Measurements from ENCODE around the gene MYL3.

The MYL3 gene

DNA sequence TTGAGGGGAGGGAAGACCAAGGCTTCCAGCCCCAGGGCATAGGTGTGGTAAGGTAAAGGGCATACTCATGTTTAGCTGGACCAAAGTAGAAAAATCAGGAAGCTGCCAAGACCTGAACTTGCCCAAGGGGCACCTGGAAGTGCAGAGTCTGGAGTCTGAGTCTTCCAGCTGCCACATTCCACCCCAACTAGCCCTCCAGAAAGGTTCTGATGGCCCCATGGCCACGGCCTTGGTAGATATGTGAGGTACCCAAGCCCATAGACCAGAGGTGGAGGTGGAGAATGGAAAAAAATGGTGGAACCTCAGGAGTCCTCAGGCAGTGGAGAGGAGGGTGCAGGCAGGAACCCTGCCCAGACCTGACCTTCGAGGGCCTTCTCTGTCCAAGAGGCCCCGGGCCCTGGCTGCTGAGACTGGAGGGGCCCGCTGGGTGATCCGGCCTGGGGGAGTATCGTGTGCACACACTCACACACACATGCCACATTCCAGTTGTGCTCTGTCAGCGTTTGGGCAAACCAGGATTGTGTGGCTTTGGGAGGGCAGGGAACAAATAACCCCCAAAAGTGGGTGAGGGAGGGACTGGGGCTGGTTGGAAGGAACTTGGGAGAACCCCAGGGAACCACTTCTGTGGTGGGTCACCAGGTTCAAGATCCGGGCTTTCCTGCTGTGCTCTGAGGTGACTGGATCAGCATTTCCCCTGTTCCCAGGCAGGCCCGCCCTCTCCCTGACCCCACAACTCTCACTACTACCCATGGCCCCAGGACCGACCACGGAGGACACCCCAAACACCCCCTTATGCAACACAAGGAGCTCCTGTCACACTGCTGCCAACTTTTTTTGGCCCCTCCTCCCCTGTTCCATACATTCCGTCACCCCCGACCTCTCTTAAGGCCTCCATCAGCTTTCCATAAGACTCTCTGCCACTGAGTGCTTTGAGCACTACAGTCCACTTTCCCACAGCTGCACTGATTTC, 11.6 kb downstream of the MYL3 start:
- no peak for DNase-seq (ENCODE audit: low read depth, low spot score)

DNA sequence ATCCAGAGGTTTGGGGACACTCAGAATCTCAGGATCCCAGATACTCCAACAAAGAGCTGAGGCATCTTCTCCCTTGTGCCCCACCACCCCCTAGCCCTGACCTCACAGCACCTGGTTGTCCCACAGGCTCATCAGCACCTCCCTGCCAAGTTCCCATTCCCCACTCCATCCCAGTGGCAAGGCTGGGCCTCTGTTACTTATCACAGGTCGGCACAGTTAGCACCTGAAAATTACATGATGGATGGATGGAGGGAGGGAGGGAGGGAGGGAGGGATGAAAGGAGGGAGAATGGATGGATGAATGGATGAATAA, 12.8 kb downstream of the MYL3 start:
- no peak for DNase-seq (ENCODE audit: low read depth, low spot score)

DNA sequence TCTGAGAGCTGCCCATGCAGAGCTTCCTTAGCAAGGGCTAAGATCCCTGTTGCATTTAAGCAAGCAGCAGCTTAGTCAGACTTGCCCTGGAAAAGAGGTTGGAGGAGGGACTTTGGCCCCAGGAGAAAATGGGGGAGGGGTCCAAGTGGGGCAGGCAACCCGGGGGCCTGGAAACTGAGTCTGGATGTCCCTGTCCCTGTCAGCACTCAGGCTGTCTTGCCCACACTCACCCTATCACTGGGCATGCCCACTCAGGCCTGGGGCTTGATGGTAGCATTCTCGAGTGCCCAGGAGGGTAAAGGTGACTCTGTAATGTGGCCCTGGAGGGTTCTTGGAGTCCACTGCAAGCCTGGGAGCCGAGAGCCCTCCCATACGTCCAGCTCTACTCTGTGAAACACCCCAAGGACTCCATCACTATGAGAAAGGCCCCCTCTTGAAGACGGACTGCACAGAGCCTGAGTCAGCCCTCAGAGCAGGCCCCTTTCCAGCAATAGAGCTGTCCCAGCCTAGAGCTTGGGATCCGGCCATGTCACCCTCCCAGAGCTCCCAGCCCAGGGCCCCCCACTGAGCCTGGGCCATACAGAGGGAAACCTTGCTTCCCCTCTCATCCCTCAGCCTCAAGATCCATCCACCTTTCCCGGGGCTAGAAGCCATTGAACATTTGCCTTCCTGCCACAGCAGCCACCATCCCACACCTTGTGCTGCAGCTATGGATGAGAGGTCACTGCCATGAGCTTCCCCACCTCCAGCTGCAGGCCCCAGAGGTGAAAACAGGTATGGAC, 13.4 kb downstream of the MYL3 start:
- no peak for DNase-seq (ENCODE audit: low read depth, low spot score)

DNA sequence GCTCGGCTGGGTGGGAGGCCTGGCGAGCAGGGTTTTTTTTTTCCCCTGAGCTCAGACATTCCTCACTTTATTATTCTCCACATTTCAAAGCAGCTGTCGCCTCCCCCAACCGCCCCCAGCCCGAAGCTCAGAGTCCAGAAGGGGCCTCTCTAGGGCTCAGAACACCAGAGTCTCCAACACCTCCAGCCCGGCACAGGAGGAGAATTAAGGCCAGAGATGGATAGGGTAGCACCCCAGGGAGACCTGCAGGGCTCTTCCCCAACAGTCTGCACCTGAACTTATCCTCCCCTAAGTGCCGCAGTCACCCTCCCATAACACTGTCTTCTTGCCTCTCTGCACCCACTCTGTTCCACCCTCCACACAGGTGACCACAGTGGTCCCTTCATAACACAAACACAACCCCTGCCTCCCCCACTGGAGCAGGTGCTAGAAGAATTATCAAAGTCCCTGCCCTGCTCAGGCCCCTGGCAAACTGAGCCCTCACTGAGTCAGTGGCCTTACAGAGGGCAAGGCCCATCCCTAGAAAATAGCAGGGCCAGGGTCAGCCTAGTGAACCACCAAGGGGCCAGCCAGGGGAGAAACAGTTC, 14.1 kb downstream of the MYL3 start:
- no peak for DNase-seq (ENCODE audit: low read depth, low spot score)

DNA sequence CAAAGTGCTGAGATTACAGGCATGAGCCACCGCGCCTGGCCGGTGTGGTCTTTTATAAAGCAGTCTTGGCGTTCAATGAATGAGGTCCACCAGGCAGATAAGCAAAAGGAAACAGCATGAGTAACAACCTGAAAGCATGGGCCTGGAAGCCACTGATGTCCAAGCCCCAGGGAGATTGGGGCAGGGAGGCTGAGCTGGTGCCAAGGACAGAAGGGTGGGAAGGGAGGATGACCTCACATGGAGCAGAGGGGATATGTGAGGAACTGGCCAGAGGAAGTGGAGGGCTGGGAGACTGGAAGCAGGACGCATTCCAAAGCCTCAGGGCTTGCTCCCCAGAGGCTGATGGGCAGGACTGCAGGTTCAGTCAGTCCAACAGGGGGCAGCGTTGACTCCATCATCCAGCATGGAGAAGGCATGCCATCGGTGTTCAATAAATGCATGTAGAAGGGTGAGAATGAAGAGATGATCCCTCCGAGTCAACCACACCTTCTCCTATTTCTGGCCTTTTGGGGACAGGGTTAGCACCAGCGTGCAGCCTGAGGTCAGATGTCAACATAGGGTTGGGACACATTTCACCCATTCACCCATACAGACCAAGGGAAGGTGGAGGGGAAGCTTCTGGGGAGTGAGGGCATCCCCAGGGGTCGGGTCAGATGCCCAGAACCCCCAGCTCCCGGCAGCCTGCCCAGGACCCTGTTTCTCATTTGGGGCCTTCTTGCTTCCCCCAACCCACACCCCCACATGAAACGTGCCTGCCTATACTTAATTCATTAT, 14.8 kb downstream of the MYL3 start:
- no peak for DNase-seq (ENCODE audit: low read depth, low spot score)

DNA sequence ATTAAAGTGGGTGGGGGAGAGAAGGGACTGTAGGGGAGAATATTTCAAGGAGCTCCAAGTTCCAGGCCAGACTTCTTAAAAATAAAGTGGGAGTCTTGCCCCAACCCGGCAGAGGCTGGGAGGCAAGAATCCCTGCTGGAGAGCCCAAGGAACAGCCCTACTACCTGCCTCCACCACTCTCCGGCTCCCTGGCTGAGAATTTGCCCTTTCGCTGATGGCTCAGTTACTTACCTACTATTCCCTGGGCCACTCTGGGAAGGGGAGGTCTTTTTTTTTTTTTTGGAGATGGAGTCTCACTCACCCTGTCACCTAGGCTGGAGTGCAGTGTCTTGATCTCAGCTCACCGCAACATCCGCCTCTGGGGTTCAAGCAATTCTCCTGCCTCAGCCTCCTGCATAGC, 15.5 kb downstream of the MYL3 start:
- DNase-seq (ENCODE audit: low read depth, low spot score): no peak

DNA sequence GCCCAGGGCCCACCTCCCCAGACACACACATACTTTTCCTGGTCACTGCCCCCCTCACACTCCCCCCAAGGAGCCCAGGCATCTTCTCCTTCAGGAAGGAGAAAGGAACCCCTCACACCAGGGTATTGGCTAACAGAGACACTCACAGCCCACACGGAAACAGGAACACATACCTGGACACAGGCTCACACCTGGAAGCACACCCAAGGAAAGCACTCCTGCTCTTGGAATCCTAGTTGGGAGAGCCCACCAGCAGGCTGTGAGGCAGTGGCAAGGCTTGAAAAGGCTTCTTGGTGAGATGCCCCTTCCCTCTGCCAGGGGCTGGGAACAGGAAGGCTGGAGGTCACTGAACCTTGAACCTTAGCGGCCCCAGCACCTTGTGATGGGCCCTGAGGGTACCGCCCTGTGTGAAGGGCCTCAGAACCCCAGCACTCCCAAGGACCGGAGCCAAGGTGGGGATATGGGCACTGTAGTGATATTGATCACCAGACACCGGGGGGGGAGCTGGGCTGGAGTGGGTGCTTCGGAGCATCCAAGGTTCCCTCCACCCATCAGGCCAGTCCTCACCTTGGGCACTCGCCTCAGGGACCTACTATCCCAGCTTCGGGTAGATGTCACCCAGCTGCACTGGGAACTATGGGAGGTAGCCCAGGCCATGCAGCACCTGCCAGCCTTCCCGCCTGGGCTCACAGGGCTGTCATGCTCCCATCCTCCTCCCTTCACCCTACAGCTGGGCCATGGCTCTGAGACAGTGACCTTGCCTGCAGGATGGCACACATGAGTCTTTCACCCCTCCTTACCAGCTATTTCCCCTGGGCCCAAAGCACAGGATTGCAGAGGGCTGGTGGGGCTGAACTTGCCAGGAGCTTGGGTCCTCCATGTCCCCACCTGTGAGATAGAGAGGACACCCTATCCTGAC, 16.4 kb downstream of the MYL3 start:
- no peak for DNase-seq (ENCODE audit: low read depth, low spot score)

DNA sequence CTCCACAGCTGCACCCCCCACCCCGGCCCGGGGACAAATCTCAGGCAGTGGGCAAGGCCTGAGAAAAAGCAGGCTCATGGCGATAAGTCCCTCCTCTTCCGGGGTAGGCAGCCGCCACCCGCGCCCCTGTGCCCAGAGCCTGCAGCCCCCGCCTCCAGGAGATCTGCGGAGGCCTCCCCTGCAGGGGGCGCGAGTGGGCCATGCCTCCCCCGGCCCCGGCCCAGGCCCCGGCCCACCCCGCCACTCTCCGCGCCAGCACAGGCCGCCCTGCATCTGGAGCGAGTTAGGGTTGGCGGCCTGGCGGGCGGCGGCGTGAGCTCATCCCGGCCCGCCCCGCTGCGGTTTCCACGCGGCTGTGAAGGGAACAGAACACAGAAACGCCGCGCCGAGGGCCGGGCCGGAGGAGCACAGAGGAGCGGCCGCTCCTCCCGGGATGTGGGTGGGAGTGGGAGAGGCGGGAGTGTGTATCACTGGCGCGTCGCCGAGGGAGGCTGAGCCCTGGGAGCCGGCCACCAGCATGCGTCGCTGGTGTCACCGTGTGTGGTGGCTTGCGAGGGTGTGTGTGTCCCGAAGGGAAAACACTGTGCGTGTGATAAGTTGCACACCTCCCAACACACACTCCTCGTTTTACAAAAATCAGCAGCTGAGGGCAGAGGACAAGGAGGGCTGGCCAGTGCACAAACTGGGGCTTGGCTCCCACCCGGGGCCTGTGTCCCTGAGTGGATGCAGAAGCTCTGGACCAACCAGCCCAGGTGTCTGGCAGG, 17.2 kb downstream of the MYL3 start:
- peak; percentile 50 for DNase-seq (ENCODE audit: low read depth, low spot score)

DNA sequence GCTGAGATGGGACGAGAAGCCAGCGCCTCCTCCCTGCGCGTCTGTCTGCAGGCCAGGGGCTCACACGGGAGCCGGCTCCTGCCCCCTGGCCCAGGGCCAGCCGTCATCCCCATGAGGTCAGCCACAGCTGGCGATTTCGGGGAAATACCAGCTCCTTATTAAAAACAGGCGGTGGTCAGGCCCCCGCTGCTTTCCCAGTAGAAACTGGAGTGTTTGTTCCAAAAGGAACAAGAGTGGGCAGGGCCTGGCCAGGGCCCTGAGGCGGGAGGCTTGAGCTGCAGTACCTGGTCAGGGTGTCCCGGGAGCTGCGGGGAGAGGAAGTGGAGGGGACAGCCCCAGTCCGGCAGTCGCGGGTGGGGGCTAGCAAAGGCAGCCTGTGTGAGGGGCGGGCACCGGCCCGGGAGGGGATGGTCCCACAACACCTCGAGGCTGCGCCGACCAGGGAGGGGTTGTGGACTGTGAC, 17.8 kb downstream of the MYL3 start:
- no peak for DNase-seq (ENCODE audit: low read depth, low spot score)

DNA sequence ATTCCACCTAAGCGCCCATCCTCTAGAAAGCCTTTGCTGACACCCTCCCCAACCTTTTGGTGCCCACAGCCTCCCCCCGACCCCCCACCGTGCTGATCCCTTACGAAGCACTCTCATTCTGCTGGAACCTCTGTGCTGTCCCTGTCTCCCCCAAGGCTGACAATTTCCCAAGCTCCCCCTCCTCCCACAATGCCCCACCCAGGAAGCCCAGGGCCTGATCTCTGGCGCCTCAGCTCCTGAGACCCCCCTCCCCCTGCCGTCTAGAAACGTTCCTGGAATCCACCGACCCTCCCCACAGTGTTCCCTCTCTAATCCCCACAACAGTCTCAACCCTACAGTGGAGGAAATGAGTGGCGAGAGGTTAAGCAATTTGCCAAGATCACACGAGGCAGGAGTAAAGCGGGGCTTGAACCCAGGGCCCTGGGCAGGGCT, 18.3 kb downstream of the MYL3 start:
- no peak for DNase-seq (ENCODE audit: low read depth, low spot score)

DNA sequence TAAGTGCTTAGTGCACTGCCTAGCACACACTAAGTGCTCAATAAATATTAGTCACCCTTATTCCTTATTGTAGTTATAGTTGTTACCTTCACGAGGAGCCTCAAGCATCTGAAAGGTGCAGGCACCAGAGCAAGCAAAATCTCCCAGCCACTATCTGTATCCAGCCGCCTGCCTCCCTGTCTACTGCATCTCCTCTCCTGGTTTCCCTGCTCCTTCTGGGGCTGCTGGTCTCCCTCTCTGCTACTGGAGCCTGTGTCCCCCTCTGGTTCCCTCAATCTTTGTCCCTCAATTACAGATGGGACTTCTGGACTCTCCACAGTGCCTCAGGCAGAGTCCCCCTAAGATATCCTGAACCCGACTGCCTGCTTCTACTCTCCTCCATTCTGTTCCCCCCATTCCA, 18.8 kb downstream of the MYL3 start:
- no peak for DNase-seq (ENCODE audit: low read depth, low spot score)

DNA sequence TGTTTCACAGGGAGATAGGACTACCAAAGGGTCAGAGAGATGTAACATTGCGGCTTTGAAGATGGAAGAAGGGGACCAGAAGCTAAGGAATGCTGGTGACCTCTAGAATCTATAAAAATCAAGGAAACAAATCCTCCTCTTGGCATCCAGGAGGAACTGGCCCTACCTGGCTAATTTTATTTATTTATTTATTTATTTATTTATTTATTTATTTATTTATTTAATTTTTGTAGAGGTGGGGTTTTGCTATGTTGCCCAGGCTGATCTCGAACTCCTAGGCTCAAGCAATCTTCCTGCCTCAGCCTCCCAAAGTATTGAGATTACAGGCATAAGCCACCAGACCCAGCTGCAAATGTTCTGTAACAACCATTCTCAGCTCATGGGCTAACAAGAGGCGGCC, 19.7 kb downstream of the MYL3 start:
- DNase-seq (ENCODE audit: low read depth, low spot score): no peak

DNA sequence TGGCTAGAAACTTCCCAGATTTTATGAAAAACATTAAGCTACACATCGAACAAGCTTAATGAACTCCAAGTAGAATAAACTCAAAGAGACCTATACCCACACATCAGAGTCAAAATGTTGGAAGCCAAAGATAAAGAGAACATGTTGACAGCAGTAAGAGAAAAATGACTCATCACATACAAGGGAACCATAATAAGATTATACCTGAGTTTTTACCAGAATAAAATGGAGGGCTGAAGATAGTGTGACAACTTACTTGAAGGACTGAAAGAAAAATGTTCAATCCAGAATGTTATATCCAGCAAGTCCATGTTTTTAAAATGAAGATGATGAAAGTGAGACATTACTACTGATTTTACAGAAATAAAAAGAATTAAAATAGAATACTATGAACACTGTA, 22.8 kb downstream of the MYL3 start:
- DNase-seq (ENCODE audit: low read depth, low spot score): no peak

DNA sequence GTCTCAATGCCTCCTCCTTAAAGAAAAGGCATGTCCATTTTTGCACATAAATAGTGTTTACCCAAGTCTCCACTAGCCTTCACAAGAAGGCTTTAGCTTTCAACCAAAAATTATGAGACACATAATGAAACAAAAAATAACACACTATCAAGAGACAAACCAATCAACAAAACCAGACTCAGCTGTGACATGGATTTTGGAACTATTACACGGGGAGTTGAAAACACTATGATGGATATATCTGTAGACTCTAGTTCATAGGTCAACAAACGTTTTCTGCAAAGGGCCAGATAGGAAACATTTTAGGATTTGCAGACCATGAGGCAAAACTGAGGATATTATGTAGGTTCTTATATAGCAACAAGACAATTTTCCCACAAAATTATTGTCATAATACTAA, 24.9 kb downstream of the MYL3 start:
- DNase-seq (ENCODE audit: low read depth, low spot score): no peak

DNA sequence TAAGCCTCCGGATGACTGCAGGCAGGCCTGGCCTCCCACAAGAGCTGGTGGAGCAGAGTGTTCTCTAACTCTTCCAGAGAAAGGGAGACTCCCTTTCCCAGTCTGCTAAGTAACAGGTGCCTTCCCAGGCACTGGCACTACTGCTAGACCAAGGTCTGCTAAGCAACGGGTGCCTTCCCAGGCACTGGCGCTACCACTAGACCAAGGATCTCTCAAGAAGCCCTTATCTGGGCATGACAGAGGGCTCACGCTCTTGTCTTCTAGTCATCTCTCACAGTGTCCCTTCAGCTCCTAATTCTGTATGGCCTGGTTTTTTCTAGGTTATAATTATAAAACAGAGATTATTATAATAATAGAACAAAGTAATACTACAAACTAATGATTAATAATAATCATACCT, 27.8 kb downstream of the MYL3 start:
- DNase-seq (ENCODE audit: low read depth, low spot score): no peak

DNA sequence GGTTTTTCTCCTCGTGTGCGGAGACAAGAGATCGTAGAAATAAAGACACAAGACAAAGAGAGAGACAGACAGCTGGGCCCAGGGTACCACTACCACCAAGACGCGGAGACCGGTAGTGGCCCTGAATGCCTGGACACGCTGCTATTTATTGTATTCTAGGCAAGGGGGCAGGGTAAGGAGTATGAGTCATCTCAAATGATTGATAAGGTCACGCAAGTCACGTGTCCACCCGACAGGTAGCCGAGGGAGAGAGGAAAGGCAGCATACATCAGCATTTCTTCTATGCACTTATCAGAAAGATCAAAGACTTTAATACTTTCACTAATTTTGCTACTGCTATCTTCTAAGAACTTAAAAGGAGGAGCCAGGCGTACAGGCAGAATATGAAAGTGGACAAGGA, 28.2 kb downstream of the MYL3 start:
- DNase-seq (ENCODE audit: low read depth, low spot score): no peak

DNA sequence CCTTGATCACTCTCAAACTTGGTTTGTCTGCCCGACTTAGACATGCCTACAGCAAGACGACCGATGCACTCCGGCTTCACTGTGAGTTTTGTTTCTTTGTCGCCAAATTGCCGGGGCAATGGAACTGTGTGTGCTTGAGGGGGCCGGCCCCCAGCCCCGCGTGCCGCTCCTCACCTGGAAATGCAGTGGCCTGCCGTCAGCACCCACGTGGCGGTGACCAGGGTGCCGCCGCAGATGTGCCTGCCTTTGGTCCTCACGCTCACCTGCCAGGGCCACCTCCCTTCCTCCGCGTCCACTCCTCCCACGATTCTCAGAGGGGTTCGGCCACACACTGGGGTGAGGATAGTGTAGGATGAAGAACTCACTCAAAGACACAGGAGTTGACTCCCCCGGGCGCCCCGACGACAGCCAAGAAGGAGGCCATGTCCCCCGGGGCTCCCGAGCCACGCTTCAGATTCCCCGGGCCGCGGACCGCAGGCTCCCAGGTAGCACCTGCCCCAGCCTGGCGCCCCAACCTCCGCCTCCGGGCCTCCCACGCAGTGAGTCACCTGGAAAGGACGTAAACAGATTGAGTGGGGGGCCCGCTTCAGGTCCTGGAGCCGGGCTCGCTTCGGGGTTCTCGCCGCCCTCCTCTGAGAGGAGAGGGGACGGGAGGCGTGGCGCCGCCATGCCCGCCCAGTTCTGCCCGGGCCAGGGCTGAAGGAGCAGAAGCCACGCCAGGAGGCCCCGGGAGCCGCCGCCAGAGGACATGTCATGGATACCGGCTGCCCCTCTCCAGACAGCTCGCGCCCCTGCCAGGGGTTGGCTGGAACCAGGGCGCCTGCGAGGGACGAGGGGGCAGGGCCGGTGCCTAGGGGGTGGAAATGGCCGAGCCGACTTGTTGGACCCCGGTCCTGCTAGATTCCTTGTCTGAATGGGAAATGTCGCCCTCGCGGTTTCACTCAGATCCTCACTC, 29.6 kb downstream of the MYL3 start:
- DNase-seq (ENCODE audit: low read depth, low spot score): no peak

DNA sequence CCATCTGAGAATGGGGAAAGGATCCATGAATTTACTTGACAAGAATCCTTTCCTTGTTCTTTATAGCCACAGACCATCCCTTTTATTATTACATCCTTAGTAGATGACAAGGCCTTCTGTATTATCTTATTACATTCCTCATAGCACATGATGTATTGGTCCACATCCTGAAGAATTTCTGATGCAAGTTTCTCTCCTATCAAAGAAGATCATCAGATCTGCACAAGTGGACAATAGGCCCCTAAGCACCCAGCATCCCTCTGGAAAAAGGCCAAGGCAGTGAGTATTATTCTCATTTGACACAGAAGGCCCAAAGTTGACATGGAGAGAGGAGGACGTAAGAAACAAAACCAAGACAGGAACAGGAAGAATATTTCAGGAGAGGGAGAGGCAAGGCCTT, 31.4 kb downstream of the MYL3 start:
- no peak for DNase-seq (ENCODE audit: low read depth, low spot score)

DNA sequence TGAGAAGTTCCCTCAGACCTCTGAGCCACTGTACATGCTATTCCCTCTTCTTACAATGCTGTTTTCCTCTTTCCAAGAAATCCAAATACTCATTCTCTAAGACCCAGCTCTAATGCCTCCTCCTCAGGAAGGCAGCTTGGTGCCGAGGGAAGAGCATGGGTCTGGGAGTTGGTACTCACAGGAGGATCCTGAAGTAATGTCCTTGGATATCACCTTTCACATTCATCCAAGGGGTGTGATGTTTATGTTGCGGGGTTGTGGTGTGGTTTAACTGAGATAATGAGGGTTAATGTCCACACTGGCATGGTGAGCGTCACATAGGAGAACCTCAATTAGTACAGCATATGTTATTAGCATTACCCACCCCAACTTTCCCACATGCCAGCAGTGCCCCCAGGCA, 31.9 kb downstream of the MYL3 start:
- DNase-seq (ENCODE audit: low read depth, low spot score): no peak
